Activated naive CD8-positive, alpha-beta T cell treated with anti-CD3 and anti-CD28 coated beads for 36 hours (primary cell): ENCODE results near the gene SELENOO. TPM values are rescaled to one million over a fixed set of nuclear protein-coding genes. Genes with fewer than 3 reads are reported as not detected.

Experiments used
- DNase-seq: peaks from one replicate; pipeline ENCODE4 v3.0.0; 2021
- H3K27ac Mint-ChIP-seq: one replicate; pipeline ENCODE4 v1.8.0; 2022; ENCODE audit warnings: mild to moderate bottlenecking, moderate library complexity, mixed read lengths
- H3K27me3 Mint-ChIP-seq: one replicate; pipeline ENCODE4 v1.8.0; 2022; ENCODE audit warnings: mild to moderate bottlenecking, mixed read lengths
- H3K36me3 Mint-ChIP-seq: one replicate; pipeline ENCODE4 v1.8.0; 2021; ENCODE audit warnings: mild to moderate bottlenecking, mixed read lengths
- H3K4me1 Mint-ChIP-seq: one replicate; pipeline ENCODE4 v1.8.0; 2021; ENCODE audit warnings: mixed read lengths
- H3K4me3 Mint-ChIP-seq: one replicate; pipeline ENCODE4 v1.8.0; 2022; ENCODE audit warnings: mild to moderate bottlenecking, moderate library complexity, mixed read lengths
- H3K9me3 Mint-ChIP-seq: one replicate; pipeline ENCODE4 v1.8.0; 2022; ENCODE audit warnings: mixed read lengths
- total RNA-seq, 2 experiments: library from RNA; stranded (reverse); gene quantifications; one replicate each; pipeline ENCODE4 v1.2.3, GENCODE V29; 2021

The SELENOO gene
- total RNA-seq, 2 experiments from 2014 or later, result 20.0 to 20.9 TPM

GRCh38 chr22:50189184-50189848 lies 11.5 kb upstream of the SELENOO start:
- peaks cover 21% of the 10 kb centered on the region for H3K36me3 Mint-ChIP-seq
- peak overlapping the region; percentile 88 for H3K4me3 Mint-ChIP-seq
- H3K27me3 Mint-ChIP-seq, result no peaks in the 10 kb centered on the region
- H3K4me1 Mint-ChIP-seq, result peaks cover 48% of the 10 kb centered on the region
- H3K9me3 Mint-ChIP-seq, result no peaks in the 10 kb centered on the region
- no peak for DNase-seq
- peak overlapping the region; percentile 98 for H3K27ac Mint-ChIP-seq

GRCh38 chr22:50189849-50190181 lies 11.0 kb upstream of the SELENOO start:
- Mint-ChIP-seq H3K4me3 (peak overlapping the region; percentile 88), H3K9me3 (no peaks in the 10 kb centered on the region), H3K4me1 (peaks cover 46% of the 10 kb centered on the region), H3K27ac (peak overlapping the region; percentile 98), H3K36me3 (peaks cover 21% of the 10 kb centered on the region), H3K27me3 (no peaks in the 10 kb centered on the region)
- no peak for DNase-seq

- Mint-ChIP-seq H3K9me3 (no peaks in the 10 kb centered on the region), H3K27ac (peak overlapping the region; percentile 98), H3K4me3 (peak overlapping the region; percentile 88), H3K4me1 (peaks cover 45% of the 10 kb centered on the region), H3K36me3 (peaks cover 21% of the 10 kb centered on the region), H3K27me3 (no peaks in the 10 kb centered on the region)
- peak; percentile 80 for DNase-seq
Measured at GRCh38 chr22:50190182-50190940, 10.4 kb upstream of the SELENOO start.

GRCh38 chr22:50190941-50191741 lies 9.7 kb upstream of the SELENOO start:
- peak; percentile 77 for DNase-seq
- Mint-ChIP-seq H3K36me3 (peaks cover 21% of the 10 kb centered on the region), H3K27ac (peak overlapping the region; percentile 98), H3K9me3 (no peaks in the 10 kb centered on the region), H3K4me1 (peaks cover 43% of the 10 kb centered on the region), H3K27me3 (no peaks in the 10 kb centered on the region), H3K4me3 (peak overlapping the region; percentile 88)

- no peaks in the 10 kb centered on the region for H3K9me3 Mint-ChIP-seq
- peaks cover 15% of the 10 kb centered on the region for H3K36me3 Mint-ChIP-seq
- H3K4me3 Mint-ChIP-seq, result peak overlapping the region; percentile 88
- H3K27me3 Mint-ChIP-seq, result no peaks in the 10 kb centered on the region
- H3K27ac Mint-ChIP-seq, result peak overlapping the region; percentile 98
- H3K4me1 Mint-ChIP-seq, result peaks cover 35% of the 10 kb centered on the region
- DNase-seq, result peak; percentile 46
Measured at GRCh38 chr22:50192436-50193204, 8.2 kb upstream of the SELENOO start.

- no peaks in the 10 kb centered on the region for H3K27me3 Mint-ChIP-seq
- no peak overlapping the region for H3K27ac Mint-ChIP-seq
- peaks cover 31% of the 10 kb centered on the region for H3K4me1 Mint-ChIP-seq
- H3K4me3 Mint-ChIP-seq, result no peak overlapping the region
- H3K36me3 Mint-ChIP-seq, result peaks cover 14% of the 10 kb centered on the region
- no peak for DNase-seq
- no peaks in the 10 kb centered on the region for H3K9me3 Mint-ChIP-seq
Measured at GRCh38 chr22:50193621-50194020, 7.2 kb upstream of the SELENOO start.

- DNase-seq, result no peak
- H3K27me3 Mint-ChIP-seq, result no peaks in the 10 kb centered on the region
- peaks cover 14% of the 10 kb centered on the region for H3K36me3 Mint-ChIP-seq
- H3K4me1 Mint-ChIP-seq, result peaks cover 29% of the 10 kb centered on the region
- no peaks in the 10 kb centered on the region for H3K9me3 Mint-ChIP-seq
- H3K4me3 Mint-ChIP-seq, result no peak overlapping the region
- no peak overlapping the region for H3K27ac Mint-ChIP-seq
Measured at GRCh38 chr22:50194037-50194805, 6.6 kb upstream of the SELENOO start.

- H3K9me3 Mint-ChIP-seq, result no peaks in the 10 kb centered on the region
- DNase-seq, result no peak
- peaks cover 21% of the 10 kb centered on the region for H3K4me1 Mint-ChIP-seq
- H3K36me3 Mint-ChIP-seq, result peaks cover 12% of the 10 kb centered on the region
- H3K27ac Mint-ChIP-seq, result no peak overlapping the region
- no peaks in the 10 kb centered on the region for H3K27me3 Mint-ChIP-seq
- no peak overlapping the region for H3K4me3 Mint-ChIP-seq
Measured at GRCh38 chr22:50196256-50196655, 4.6 kb upstream of the SELENOO start.

- Mint-ChIP-seq H3K4me3 (no peak overlapping the region), H3K4me1 (peaks cover 17% of the 10 kb centered on the region), H3K27ac (no peak overlapping the region), H3K36me3 (peaks cover 3% of the 10 kb centered on the region), H3K27me3 (no peaks in the 10 kb centered on the region), H3K9me3 (no peaks in the 10 kb centered on the region)
- no peak for DNase-seq
Measured at GRCh38 chr22:50197000-50197800, 3.6 kb upstream of the SELENOO start.

GRCh38 chr22:50197856-50198623 lies 2.8 kb upstream of the SELENOO start:
- Mint-ChIP-seq H3K27me3 (no peaks in the 10 kb centered on the region), H3K36me3 (peaks cover 4% of the 10 kb centered on the region), H3K27ac (no peak overlapping the region), H3K4me3 (no peak overlapping the region), H3K9me3 (no peaks in the 10 kb centered on the region), H3K4me1 (peaks cover 15% of the 10 kb centered on the region)
- DNase-seq, result no peak

GRCh38 chr22:50198624-50199017 lies 2.2 kb upstream of the SELENOO start:
- no peaks in the 10 kb centered on the region for H3K9me3 Mint-ChIP-seq
- DNase-seq, result no peak
- H3K27me3 Mint-ChIP-seq, result no peaks in the 10 kb centered on the region
- H3K27ac Mint-ChIP-seq, result no peak overlapping the region
- peaks cover 10% of the 10 kb centered on the region for H3K36me3 Mint-ChIP-seq
- peaks cover 18% of the 10 kb centered on the region for H3K4me1 Mint-ChIP-seq
- H3K4me3 Mint-ChIP-seq, result no peak overlapping the region

- Mint-ChIP-seq H3K4me3 (peak overlapping the region; percentile 71), H3K27me3 (no peaks in the 10 kb centered on the region), H3K36me3 (peaks cover 14% of the 10 kb centered on the region), H3K4me1 (peaks cover 21% of the 10 kb centered on the region), H3K27ac (peak overlapping the region; percentile 48), H3K9me3 (no peaks in the 10 kb centered on the region)
- no peak for DNase-seq
Measured at GRCh38 chr22:50199251-50199721, 1.5 kb upstream of the SELENOO start.
